CD4-positive, alpha-beta T cell treated with Interleukin-6 for 4 hours (primary cell): ENCODE data around the gene SSTR3.
A peak's percentile ranks its signal among the peaks of the same experiment; 100 is the strongest.
"Not testable (repeated sequence)": the region's sequence is repeated elsewhere in the genome, so short reads cannot be mapped to it uniquely, and the experiment has no call there.

ENCODE experiments used
- DNase-seq: peaks from one replicate; pipeline ENCODE4 v3.0.0-alpha.2; 2020; ENCODE audit warnings: mixed read lengths

Gene SSTR3

GRCh38 chr22:37178350-37179125, 33.7 kb downstream of the SSTR3 start:
- no peak for DNase-seq

GRCh38 chr22:37177755-37178154, 34.5 kb downstream of the SSTR3 start:
- DNase-seq, result no peak

GRCh38 chr22:37177221-37177620, 35.1 kb downstream of the SSTR3 start:
- no peak for DNase-seq

GRCh38 chr22:37176464-37177061, 35.7 kb downstream of the SSTR3 start:
- DNase-seq, result no peak

GRCh38 chr22:37175414-37176281, 36.6 kb downstream of the SSTR3 start:
- no peak for DNase-seq

- no peak for DNase-seq
Measured at GRCh38 chr22:37174964-37175363, 37.3 kb downstream of the SSTR3 start.

- DNase-seq, result no peak
Measured at GRCh38 chr22:37173709-37174108, 38.6 kb downstream of the SSTR3 start.

- DNase-seq, result no peak
Measured at GRCh38 chr22:37172266-37173245, 39.7 kb downstream of the SSTR3 start.

GRCh38 chr22:37171662-37172061, 40.6 kb downstream of the SSTR3 start:
- no peak for DNase-seq

GRCh38 chr22:37170689-37171405, 41.4 kb downstream of the SSTR3 start:
- DNase-seq, result not testable (repeated sequence)

GRCh38 chr22:37169947-37170688, 42.2 kb downstream of the SSTR3 start:
- DNase-seq, result peak; percentile 41

- DNase-seq, result no peak
Measured at GRCh38 chr22:37169406-37169805, 42.9 kb downstream of the SSTR3 start.

GRCh38 chr22:37167981-37168647, 44.2 kb downstream of the SSTR3 start:
- DNase-seq, result no peak

GRCh38 chr22:37167176-37167980, 44.9 kb downstream of the SSTR3 start:
- DNase-seq, result no peak

GRCh38 chr22:37166675-37167066, 45.6 kb downstream of the SSTR3 start:
- peak; percentile 87 for DNase-seq

GRCh38 chr22:37165940-37166674, 46.2 kb downstream of the SSTR3 start:
- peak; percentile 66 for DNase-seq

- DNase-seq, result no peak
Measured at GRCh38 chr22:37165066-37165465, 47.2 kb downstream of the SSTR3 start.

GRCh38 chr22:37164505-37164887, 47.8 kb downstream of the SSTR3 start:
- no peak for DNase-seq
